Tibial nerve (tissue), 4 donors: ENCODE data around the gene WWC1. TPM values are rescaled to one million over a fixed set of nuclear protein-coding genes. Genes with fewer than 3 reads are reported as not detected.

Source experiments
- DNase-seq, 2 donors: peaks; one replicate each; pipeline ENCODE4 v3.0.0-alpha.2; 2019; ENCODE audit warnings: low spot score in 2 of 2
- H3K27ac ChIP-seq, 4 donors: fragments of 200-600 bp; sonication (generic) in 3 of 4; one replicate each; pipeline ENCODE4 v1.5.1; 2017 to 2019; ENCODE audit warnings: mild to moderate bottlenecking in 1 of 4
- H3K27me3 ChIP-seq, 2 donors: fragments of 200-600 bp; sonication (generic) in 1 of 2; one replicate each; pipeline versions ENCODE4 v1.5.1 to v1.6.0; 2017 to 2019
- H3K36me3 ChIP-seq, 3 donors: fragments of 200-600 bp; sonication (generic); one replicate each; pipeline ENCODE4 v1.5.1; 2018 to 2019
- H3K4me1 ChIP-seq, 4 donors: fragments of 200-600 bp; sonication (generic) in 3 of 4; one replicate each; pipeline ENCODE4 v1.5.1; 2017 to 2019
- H3K4me3 ChIP-seq, 4 donors: fragments of 200-600 bp; sonication (generic) in 3 of 4; one replicate each; pipeline ENCODE4 v1.5.1; 2017 to 2019; ENCODE audit warnings: mild to moderate bottlenecking in 1 of 4, moderate library complexity in 1 of 4
- H3K9me3 ChIP-seq, 4 donors: fragments of 200-600 bp; sonication (generic) in 3 of 4; one replicate each; pipeline ENCODE4 v1.5.1; 2017 to 2019
- CTCF ChIP-seq, 5 experiments: fragments of 200-600 bp in 3 of 5; fragments of 450-650 bp in 2 of 5; sonication (generic) in 3 of 5; IDR thresholded peaks; one replicate each; pipeline ENCODE4 v1.5.1; 2016 to 2019; ENCODE audit warnings: antibody characterized with exemption in 5 of 5, mild to moderate bottlenecking in 3 of 5, moderate library complexity in 2 of 5
- EP300 ChIP-seq, 2 donors: sonication (generic); formaldehyde crosslinking; IDR thresholded peaks; one replicate each; pipeline ENCODE4 v1.6.1; 2017; ENCODE audit warnings: antibody characterized with exemption in 2 of 2, mild to moderate bottlenecking in 1 of 2
- POLR2A ChIP-seq, 2 donors: fragments of 450-650 bp; IDR thresholded peaks; one replicate each; pipeline ENCODE4 v1.6.1; 2017; ENCODE audit warnings: antibody characterized with exemption in 2 of 2, mild to moderate bottlenecking in 2 of 2, moderate library complexity in 2 of 2
- WGBS, 2 donors: methylation state at CpG; one replicate each; pipeline ENCODE4 v1.1.5; 2018; 5-methylcytosine and 5-hydroxymethylcytosine counted together
- total RNA-seq, 4 donors: library from RNA; depleted of rRNA; stranded (reverse); fragments of >200 nt; gene quantifications; one replicate each; pipeline ENCODE4 v1.1.0, GENCODE V29; 2016

WWC1 gene
- total RNA-seq, 4 donors from 2014 or later, result 0.78 to 3.3 (median 1.00) TPM

GRCh38 chr5:168408561-168409305, 117.3 kb downstream of the WWC1 start:
- WGBS, 2 donors, result 74 to 75% methylated on average over 10 to 11 of the region's 11 CpGs
- no peak overlapping the region for H3K27ac ChIP-seq
- no peaks in the 10 kb centered on the region for H3K9me3 ChIP-seq
- TF ChIP-seq EP300 (IDR thresholded peaks at IDR 0.05) (no peak), CTCF (IDR thresholded peaks at IDR 0.05) (no peak), POLR2A (IDR thresholded peaks at IDR 0.05) (no peak)
- peaks cover 0 to 20% (median 6%) of the 10 kb centered on the region in 4 donors for H3K4me1 ChIP-seq
- no peaks in the 10 kb centered on the region for H3K36me3 ChIP-seq
- no peaks in the 10 kb centered on the region for H3K27me3 ChIP-seq
- no peak for DNase-seq
- H3K4me3 ChIP-seq, result no peak overlapping the region

- 28 to 29% methylated on average over 17 of the region's 17 CpGs for WGBS, 2 donors
- H3K4me1 ChIP-seq, result peaks cover 0 to 11% (median 3%) of the 10 kb centered on the region in 4 donors
- no peak overlapping the region for H3K27ac ChIP-seq
- no peaks in the 10 kb centered on the region for H3K36me3 ChIP-seq
- DNase-seq, result no peak
- no peaks in the 10 kb centered on the region for H3K27me3 ChIP-seq
- no peaks in the 10 kb centered on the region for H3K9me3 ChIP-seq
- H3K4me3 ChIP-seq, result no peak overlapping the region
- TF ChIP-seq EP300 (IDR thresholded peaks at IDR 0.05) (no peak), CTCF (IDR thresholded peaks at IDR 0.05) (no peak), POLR2A (IDR thresholded peaks at IDR 0.05) (no peak)
Observed at GRCh38 chr5:168409591-168410458, 118.4 kb downstream of the WWC1 start.

GRCh38 chr5:168411871-168412270, 120.4 kb downstream of the WWC1 start:
- TF ChIP-seq EP300 (IDR thresholded peaks at IDR 0.05), result no peak
- TF ChIP-seq CTCF (IDR thresholded peaks at IDR 0.05), result no peak
- TF ChIP-seq POLR2A (IDR thresholded peaks at IDR 0.05), result no peak
- H3K4me3 ChIP-seq, result no peak overlapping the region
- H3K27ac ChIP-seq, result no peak overlapping the region
- H3K4me1 ChIP-seq, result peaks cover 0 to 11% (median 3%) of the 10 kb centered on the region in 4 donors
- no peaks in the 10 kb centered on the region for H3K27me3 ChIP-seq
- WGBS, 2 donors, result 70 to 76% methylated on average over 3 of the region's 3 CpGs
- no peaks in the 10 kb centered on the region for H3K9me3 ChIP-seq
- no peak for DNase-seq
- no peaks in the 10 kb centered on the region for H3K36me3 ChIP-seq

- TF ChIP-seq POLR2A (IDR thresholded peaks at IDR 0.05), result no peak
- no peak for TF ChIP-seq CTCF (IDR thresholded peaks at IDR 0.05)
- TF ChIP-seq EP300 (IDR thresholded peaks at IDR 0.05), result no peak
Observed at GRCh38 chr5:168413062-168413461, 121.6 kb downstream of the WWC1 start.

GRCh38 chr5:168413596-168413995, 122.2 kb downstream of the WWC1 start:
- H3K4me3 ChIP-seq, result no peak overlapping the region
- H3K27me3 ChIP-seq, result no peaks in the 10 kb centered on the region
- H3K4me1 ChIP-seq, result peaks cover 0 to 11% (median 3%) of the 10 kb centered on the region in 4 donors
- TF ChIP-seq POLR2A (IDR thresholded peaks at IDR 0.05), result no peak
- TF ChIP-seq CTCF (IDR thresholded peaks at IDR 0.05), result no peak
- TF ChIP-seq EP300 (IDR thresholded peaks at IDR 0.05), result no peak
- 95 to 100% methylated on average over 3 of the region's 3 CpGs for WGBS, 2 donors
- no peaks in the 10 kb centered on the region for H3K36me3 ChIP-seq
- DNase-seq, result no peak
- H3K9me3 ChIP-seq, result no peaks in the 10 kb centered on the region
- no peak overlapping the region for H3K27ac ChIP-seq

More at GRCh38 chr5:168413062-168413461, 121.6 kb downstream of the WWC1 start:
- Histone ChIP-seq H3K9me3 (no peaks in the 10 kb centered on the region), H3K4me1 (peaks cover 0 to 11% (median 3%) of the 10 kb centered on the region in 4 donors), H3K36me3 (no peaks in the 10 kb centered on the region), H3K4me3 (no peak overlapping the region), H3K27ac (no peak overlapping the region), H3K27me3 (no peaks in the 10 kb centered on the region)
- DNase-seq, result no peak
- 80 to 83% methylated on average over 3 of the region's 3 CpGs for WGBS, 2 donors
